Activated naive CD8-positive, alpha-beta T cell treated with anti-CD3 and anti-CD28 coated beads, Interleukin-2, amount 50 U/mL, for 24 hours (primary cell): ENCODE measurements around the gene WDFY4.

Source experiments
- ATAC-seq: fragments of 150-1000 bp; cut with Tn5 transposase; one replicate; pipeline ENCODE4 v1.10.0; 2021
- DNase-seq: peaks from one replicate; pipeline ENCODE4 v3.0.0; 2021
- H3K27ac Mint-ChIP-seq: one replicate; pipeline ENCODE4 v1.8.0; 2021; ENCODE audit warnings: mild to moderate bottlenecking, mixed read lengths
- H3K27me3 Mint-ChIP-seq: one replicate; pipeline ENCODE4 v1.8.0; 2021; ENCODE audit warnings: mixed read lengths
- H3K36me3 Mint-ChIP-seq: one replicate; pipeline ENCODE4 v1.8.0; 2021; ENCODE audit warnings: low read depth, mixed read lengths
- H3K4me1 Mint-ChIP-seq: one replicate; pipeline ENCODE4 v1.8.0; 2021; ENCODE audit warnings: mixed read lengths
- H3K4me3 Mint-ChIP-seq: one replicate; pipeline ENCODE4 v1.8.0; 2021; ENCODE audit warnings: mild to moderate bottlenecking, moderate library complexity, mixed read lengths
- H3K9me3 Mint-ChIP-seq: one replicate; pipeline ENCODE4 v1.8.0; 2021; ENCODE audit warnings: mixed read lengths

The WDFY4 gene

DNA sequence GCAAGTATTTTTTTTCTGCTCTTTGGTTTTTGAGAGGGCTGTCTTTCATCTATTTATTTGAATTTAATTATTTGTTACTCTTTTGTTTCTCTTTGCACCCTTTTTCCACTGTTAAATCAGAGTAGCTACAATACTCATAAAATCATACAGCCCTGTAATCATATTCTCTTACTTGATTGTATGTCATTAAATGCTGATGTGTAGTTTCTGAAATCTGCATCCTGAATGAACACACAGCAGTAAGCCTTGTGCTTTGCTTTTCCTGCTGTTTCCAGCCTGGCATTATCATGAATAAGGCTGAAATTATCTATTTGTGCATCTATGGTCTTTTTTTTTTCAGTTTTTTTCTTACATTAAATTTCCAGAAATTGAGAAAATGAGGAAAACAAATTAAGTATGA, 250.9 kb downstream of the WDFY4 start:
- H3K4me3 Mint-ChIP-seq: no peak overlapping the region

GRCh38 chr10:48937796-48938195, 253.1 kb downstream of the WDFY4 start:
- no peak overlapping the region for H3K27ac Mint-ChIP-seq
- ATAC-seq: no peak

More for the DNA sequence above, 250.9 kb downstream of the WDFY4 start:
- Mint-ChIP-seq H3K27me3 (no peaks in the 10 kb centered on the region), H3K9me3 (no peaks in the 10 kb centered on the region), H3K36me3 (no peaks in the 10 kb centered on the region), H3K4me1 (no peaks in the 10 kb centered on the region), H3K27ac (no peak overlapping the region)
- DNase-seq: no peak
- no peak for ATAC-seq

GRCh38 chr10:48938281-48938680, 253.6 kb downstream of the WDFY4 start:
- H3K27ac Mint-ChIP-seq: no peak overlapping the region
- ATAC-seq: no peak
- no peaks in the 10 kb centered on the region for H3K36me3 Mint-ChIP-seq

More at GRCh38 chr10:48937796-48938195, 253.1 kb downstream of the WDFY4 start:
- no peaks in the 10 kb centered on the region for H3K4me1 Mint-ChIP-seq
- no peak overlapping the region for H3K4me3 Mint-ChIP-seq
- no peaks in the 10 kb centered on the region for H3K27me3 Mint-ChIP-seq
- no peaks in the 10 kb centered on the region for H3K9me3 Mint-ChIP-seq
- H3K36me3 Mint-ChIP-seq: no peaks in the 10 kb centered on the region
- no peak for DNase-seq

GRCh38 chr10:48938990-48939536, 254.4 kb downstream of the WDFY4 start:
- Mint-ChIP-seq H3K9me3 (no peaks in the 10 kb centered on the region), H3K27ac (no peak overlapping the region), H3K4me1 (no peaks in the 10 kb centered on the region), H3K27me3 (no peaks in the 10 kb centered on the region), H3K36me3 (no peaks in the 10 kb centered on the region), H3K4me3 (no peak overlapping the region)
- DNase-seq (no peak), ATAC-seq (no peak)

More at GRCh38 chr10:48938281-48938680, 253.6 kb downstream of the WDFY4 start:
- no peaks in the 10 kb centered on the region for H3K9me3 Mint-ChIP-seq
- no peak for DNase-seq
- no peaks in the 10 kb centered on the region for H3K27me3 Mint-ChIP-seq
- no peaks in the 10 kb centered on the region for H3K4me1 Mint-ChIP-seq
- H3K4me3 Mint-ChIP-seq: no peak overlapping the region

- H3K36me3 Mint-ChIP-seq: no peaks in the 10 kb centered on the region
Measured at GRCh38 chr10:48939790-48940325, 255.2 kb downstream of the WDFY4 start, which contains the start of gene LRRC18. Gene LRRC18 (minus strand): TSS chr10:48939840. CDS start chr10:48914155, 25,685 bp downstream.

GRCh38 chr10:48940372-48940771, 255.7 kb downstream of the WDFY4 start:
- Mint-ChIP-seq H3K27ac (no peak overlapping the region), H3K4me1 (no peaks in the 10 kb centered on the region), H3K9me3 (no peaks in the 10 kb centered on the region), H3K36me3 (no peaks in the 10 kb centered on the region), H3K27me3 (no peaks in the 10 kb centered on the region), H3K4me3 (no peak overlapping the region)
- no peak for ATAC-seq
- DNase-seq: no peak

More at GRCh38 chr10:48939790-48940325, 255.2 kb downstream of the WDFY4 start, which contains the start of gene LRRC18:
- Mint-ChIP-seq H3K9me3 (no peaks in the 10 kb centered on the region), H3K27ac (no peak within 1 kb of the TSS), H3K27me3 (no peaks in the 10 kb centered on the region), H3K4me1 (no peaks in the 10 kb centered on the region), H3K4me3 (no peak within 1 kb of the TSS)
- no peak for DNase-seq
- no peak for ATAC-seq

- no peak overlapping the region for H3K27ac Mint-ChIP-seq
- no peaks in the 10 kb centered on the region for H3K36me3 Mint-ChIP-seq
- H3K9me3 Mint-ChIP-seq: no peaks in the 10 kb centered on the region
- no peak for ATAC-seq
- DNase-seq: no peak
- H3K4me3 Mint-ChIP-seq: no peak overlapping the region
- no peaks in the 10 kb centered on the region for H3K4me1 Mint-ChIP-seq
- H3K27me3 Mint-ChIP-seq: no peaks in the 10 kb centered on the region
Measured at GRCh38 chr10:48940958-48941357, 256.3 kb downstream of the WDFY4 start.

DNA sequence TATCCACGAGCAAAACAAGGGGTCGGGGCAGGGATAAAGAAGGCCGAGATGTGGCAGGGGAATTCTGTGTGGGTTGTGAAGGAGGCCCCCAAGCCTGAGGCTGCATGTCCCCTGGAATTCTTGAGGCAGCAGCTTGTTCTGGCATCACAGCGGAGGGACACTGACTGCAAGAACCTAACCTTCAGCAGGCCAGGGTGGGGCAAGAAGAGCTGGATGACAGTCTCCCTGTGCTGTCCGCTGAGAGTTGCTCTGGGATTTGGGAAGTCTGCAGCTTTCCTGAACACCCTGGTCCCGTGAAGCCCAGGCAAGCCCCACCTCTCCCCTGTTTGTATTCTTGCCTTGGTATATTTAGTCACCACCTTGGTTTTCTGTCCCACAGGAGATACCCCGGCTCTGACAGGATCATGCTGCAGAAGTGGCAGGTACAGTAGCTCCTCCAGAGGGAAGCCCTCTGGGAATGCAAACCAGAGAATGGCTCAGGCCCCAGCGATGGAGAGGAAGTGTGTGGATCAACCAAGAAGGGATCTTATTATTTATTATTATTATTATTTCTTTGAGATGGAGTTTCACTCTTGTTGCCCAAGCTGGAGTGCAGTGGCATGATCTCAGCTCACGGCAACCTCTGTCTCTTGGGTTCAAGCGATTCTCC, 256.9 kb downstream of the WDFY4 start:
- Mint-ChIP-seq H3K36me3 (no peaks in the 10 kb centered on the region), H3K4me3 (no peak overlapping the region), H3K27ac (no peak overlapping the region), H3K4me1 (no peaks in the 10 kb centered on the region), H3K27me3 (no peaks in the 10 kb centered on the region), H3K9me3 (no peaks in the 10 kb centered on the region)
- ATAC-seq (no peak), DNase-seq (no peak)

GRCh38 chr10:48943096-48943495, 258.4 kb downstream of the WDFY4 start:
- ATAC-seq: no peak
- Mint-ChIP-seq H3K4me3 (no peak overlapping the region), H3K9me3 (no peaks in the 10 kb centered on the region), H3K27me3 (no peaks in the 10 kb centered on the region), H3K4me1 (no peaks in the 10 kb centered on the region), H3K27ac (no peak overlapping the region), H3K36me3 (no peaks in the 10 kb centered on the region)
- no peak for DNase-seq

DNA sequence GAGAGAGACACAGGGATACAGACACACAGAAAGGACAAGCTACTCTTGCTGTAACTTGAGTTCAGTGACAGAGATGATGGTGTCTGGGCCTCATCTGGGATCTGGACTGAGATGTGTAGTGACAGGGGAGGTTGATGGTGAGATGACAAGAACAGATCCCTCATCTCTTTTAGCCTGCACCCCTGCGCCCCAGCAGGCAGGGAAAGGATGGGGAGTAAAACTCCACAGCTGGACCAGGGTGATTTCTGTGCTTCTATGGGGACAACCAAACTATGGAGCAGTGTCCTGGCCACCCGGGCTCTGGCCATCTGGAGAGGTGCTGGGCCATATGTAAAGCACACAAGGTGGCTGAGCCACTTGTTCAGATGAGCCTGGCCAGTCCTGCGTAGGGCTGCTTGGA, 259.5 kb downstream of the WDFY4 start:
- Mint-ChIP-seq H3K36me3 (no peaks in the 10 kb centered on the region), H3K4me1 (no peaks in the 10 kb centered on the region), H3K4me3 (no peak overlapping the region), H3K27ac (no peak overlapping the region), H3K9me3 (no peaks in the 10 kb centered on the region), H3K27me3 (no peaks in the 10 kb centered on the region)
- no peak for ATAC-seq
- DNase-seq: no peak

GRCh38 chr10:48945441-48946130, 260.9 kb downstream of the WDFY4 start:
- Mint-ChIP-seq H3K4me3 (no peak overlapping the region), H3K4me1 (no peaks in the 10 kb centered on the region), H3K36me3 (no peaks in the 10 kb centered on the region), H3K27ac (no peak overlapping the region), H3K27me3 (no peaks in the 10 kb centered on the region), H3K9me3 (no peaks in the 10 kb centered on the region)
- DNase-seq (no peak), ATAC-seq (no peak)

- Mint-ChIP-seq H3K36me3 (no peaks in the 10 kb centered on the region), H3K27ac (no peak overlapping the region), H3K9me3 (no peaks in the 10 kb centered on the region), H3K27me3 (no peaks in the 10 kb centered on the region), H3K4me1 (no peaks in the 10 kb centered on the region), H3K4me3 (no peak overlapping the region)
- DNase-seq (no peak), ATAC-seq (no peak)
Measured at GRCh38 chr10:48946332-48946731, 261.7 kb downstream of the WDFY4 start.

GRCh38 chr10:48946891-48947500, 262.3 kb downstream of the WDFY4 start:
- H3K27me3 Mint-ChIP-seq: no peaks in the 10 kb centered on the region
- H3K9me3 Mint-ChIP-seq: no peaks in the 10 kb centered on the region
- H3K4me3 Mint-ChIP-seq: no peak overlapping the region
- H3K4me1 Mint-ChIP-seq: no peaks in the 10 kb centered on the region
- ATAC-seq: no peak
- no peak overlapping the region for H3K27ac Mint-ChIP-seq
- DNase-seq: no peak
- H3K36me3 Mint-ChIP-seq: no peaks in the 10 kb centered on the region

DNA sequence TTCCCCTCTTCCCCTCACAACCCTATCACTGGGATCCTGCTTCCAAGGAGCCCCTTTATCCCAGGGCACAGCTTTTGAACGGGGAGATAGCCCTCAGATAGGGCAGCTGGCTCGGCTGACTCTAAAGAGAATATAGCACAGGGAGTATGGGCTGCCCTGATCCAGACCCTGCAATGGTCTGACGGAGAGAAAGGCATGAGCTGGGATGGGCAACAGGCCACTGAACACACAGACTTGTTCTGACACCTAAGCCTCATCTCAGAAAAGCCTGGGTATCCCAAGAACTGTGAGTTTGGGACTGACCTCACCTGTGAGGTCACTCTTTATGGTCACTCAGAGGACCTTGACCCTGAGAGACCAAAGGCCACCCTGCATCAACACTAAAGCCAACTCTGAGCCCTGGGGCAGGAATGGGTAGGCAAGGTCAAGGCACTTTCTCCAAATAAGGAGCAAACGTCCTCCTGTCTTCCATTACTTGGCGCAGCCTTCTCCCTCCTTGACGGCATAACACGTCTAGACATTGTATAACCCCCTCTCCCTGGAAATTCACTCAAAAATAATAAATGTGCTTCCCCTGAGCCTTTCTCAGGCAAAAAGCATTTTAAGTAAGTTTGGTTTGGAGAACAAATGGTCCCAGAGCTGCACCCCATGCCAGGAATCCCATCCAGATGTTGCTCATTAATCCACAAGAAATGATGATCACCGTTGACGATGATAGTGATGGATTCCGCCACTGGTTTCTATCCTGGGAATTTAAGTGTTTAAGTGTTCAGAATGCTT, 263.2 kb downstream of the WDFY4 start:
- Mint-ChIP-seq H3K27me3 (no peaks in the 10 kb centered on the region), H3K27ac (no peak overlapping the region), H3K4me3 (no peak overlapping the region), H3K4me1 (no peaks in the 10 kb centered on the region), H3K36me3 (no peaks in the 10 kb centered on the region), H3K9me3 (no peaks in the 10 kb centered on the region)
- DNase-seq (no peak), ATAC-seq (no peak)
